HG03135 (cell line): ENCODE measurements around the gene PAN2.
A peak's percentile ranks its signal among the peaks of the same experiment; 100 is the strongest.
"Not testable (repeated sequence)": the region's sequence is repeated elsewhere in the genome, so short reads cannot be mapped to it uniquely, and the experiment has no call there.

ENCODE experiments used
- ATAC-seq: cut with Tn5 transposase; IDR thresholded peaks from one replicate; pipeline ENCODE4 v1.9.1; 2021; ENCODE audit warnings: mild to moderate bottlenecking, moderate library complexity; ENCODE audit not compliant: unreplicated experiment

Gene PAN2

GRCh38 chr12:56342290-56342689, 8.5 kb upstream of the PAN2 start:
- not testable (repeated sequence) for ATAC-seq

GRCh38 chr12:56341616-56342015, 7.8 kb upstream of the PAN2 start:
- no peak for ATAC-seq

- no peak for ATAC-seq
Measured at GRCh38 chr12:56339158-56339422, 5.3 kb upstream of the PAN2 start.

- no peak for ATAC-seq
Measured at GRCh38 chr12:56338308-56339157, 4.7 kb upstream of the PAN2 start, which contains the start of gene IL23A. Gene IL23A (plus strand): TSS chr12:56338884. CDS start chr12:56339045, 161 bp downstream.

GRCh38 chr12:56337753-56338251, 4.0 kb upstream of the PAN2 start:
- ATAC-seq, result no peak

GRCh38 chr12:56336361-56337167, 2.8 kb upstream of the PAN2 start:
- ATAC-seq, result no peak

GRCh38 chr12:56335527-56335926, 1.7 kb upstream of the PAN2 start:
- ATAC-seq, result not testable (repeated sequence)

- no peak for ATAC-seq
Measured at GRCh38 chr12:56334490-56334793, 642 bp upstream of the PAN2 start.

- no peak for ATAC-seq
Measured at GRCh38 chr12:56333197-56333678, 562 bp downstream of the PAN2 start.

- no peak for ATAC-seq
Measured at GRCh38 chr12:56332512-56333196, 1.1 kb downstream of the PAN2 start.

GRCh38 chr12:56330936-56331490, 2.8 kb downstream of the PAN2 start:
- no peak for ATAC-seq

GRCh38 chr12:56326533-56326932, 7.3 kb downstream of the PAN2 start:
- ATAC-seq, result no peak

- ATAC-seq, result no peak
Measured at GRCh38 chr12:56326126-56326525, 7.7 kb downstream of the PAN2 start.

GRCh38 chr12:56324206-56324605, 9.6 kb downstream of the PAN2 start:
- ATAC-seq, result no peak

- not testable (repeated sequence) for ATAC-seq
Measured at GRCh38 chr12:56321610-56322009, 12.2 kb downstream of the PAN2 start.

- ATAC-seq, result no peak
Measured at GRCh38 chr12:56321027-56321426, 12.8 kb downstream of the PAN2 start.

- ATAC-seq, result no peak
Measured at GRCh38 chr12:56317675-56318074, 16.1 kb downstream of the PAN2 start.

GRCh38 chr12:56315622-56316473, 18.0 kb downstream of the PAN2 start, which contains the start of gene CNPY2:
Gene CNPY2 (minus strand): TSS chr12:56315988. CDS start chr12:56315217, 771 bp downstream.
- ATAC-seq, result peak; percentile 92

- no peak for ATAC-seq
Measured at GRCh38 chr12:56315249-56315621, 18.6 kb downstream of the PAN2 start.

GRCh38 chr12:56311003-56311402, 22.8 kb downstream of the PAN2 start:
- ATAC-seq, result no peak
